Panc1 (cell line): ENCODE data around the gene FMN2. TPM values are rescaled to one million over a fixed set of nuclear protein-coding genes. Genes with fewer than 3 reads are reported as not detected.

Experiments used
- ATAC-seq: fragments of 200-7000 bp; cut with Tn5 transposase; 2 replicates; pipeline ENCODE4 v1.9.1; 2020; ENCODE audit warnings: mild to moderate bottlenecking, moderate library complexity
- BruUV-seq: library from RNA; stranded (reverse); fragments of 400-500 nt; replicated peaks from 2 replicates; lab custom pipeline; 2021; lab: Mats Ljungman, UMichigan
- CTCF ChIA-PET: fragments of 300-600 bp; sonication (Branson Sonifier 250); formaldehyde crosslinking; loops from one replicate; lab custom pipeline; 2022; ENCODE audit warnings: antibody characterized with exemption; lab: Charles Lee
- POLR2A ChIA-PET: fragments of 300-600 bp; sonication (Branson Sonifier 250); formaldehyde crosslinking; loops from one replicate; lab custom pipeline; 2022; ENCODE audit warnings: antibody characterized with exemption; lab: Charles Lee
- DNase-seq: peaks from one replicate; pipeline ENCODE4 v3.0.0-alpha.2; 2010; ENCODE audit warnings: low read depth, low spot score
- H3K27ac ChIP-seq: 2 replicates; pipeline ENCODE4 v1.5.1; 2011; ENCODE audit warnings: mild to moderate bottlenecking, low read length, inconsistent platforms
- H3K27me3 ChIP-seq: fragments of 200-500 bp; sonication (Bioruptor generic); 2 replicates; pipeline ENCODE4 v1.6.0; 2014; ENCODE audit warnings: low read length, inconsistent platforms; ENCODE audit not compliant: control insufficient read depth, insufficient read depth
- H3K36me3 ChIP-seq: fragments of 200-500 bp; sonication (Bioruptor generic); 2 replicates; pipeline ENCODE4 v1.5.1; 2014; ENCODE audit warnings: inconsistent platforms, mild to moderate bottlenecking, low read length, moderate library complexity; ENCODE audit not compliant: control insufficient read depth, insufficient read depth
- H3K4me1 ChIP-seq: 2 replicates; pipeline ENCODE4 v1.5.1; 2011; ENCODE audit warnings: inconsistent platforms, mild to moderate bottlenecking, low read length, moderate library complexity; ENCODE audit not compliant: control insufficient read depth, insufficient read depth
- H3K4me3 ChIP-seq, 2 experiments: 2 replicates each; pipeline ENCODE4 v1.5.1; 2011 to 2012; ENCODE audit warnings: low read depth in 2 of 2, low read length in 2 of 2, mild to moderate bottlenecking in 2 of 2, inconsistent platforms in 1 of 2, moderate library complexity in 1 of 2
- H3K9me3 ChIP-seq: fragments of 200-500 bp; sonication (Bioruptor generic); 2 replicates; pipeline ENCODE4 v1.5.1; 2014; ENCODE audit warnings: low read depth, mild to moderate bottlenecking, inconsistent platforms, low read length, moderate library complexity; ENCODE audit not compliant: control insufficient read depth, insufficient read depth
- CTCF ChIP-seq: fragments of 450-650 bp; IDR thresholded peaks from 2 replicates; pipeline ENCODE4 v1.5.1; 2017; ENCODE audit warnings: mild to moderate bottlenecking
- POLR2AphosphoS5 ChIP-seq: IDR thresholded peaks from 2 replicates; pipeline ENCODE4 v1.6.1; 2012; ENCODE audit warnings: mild to moderate bottlenecking, low read depth, low read length, moderate library complexity
- REST ChIP-seq, 2 experiments: IDR thresholded peaks; 2 replicates each; pipeline ENCODE4 v1.6.1; 2011 to 2012; ENCODE audit warnings: low read depth in 2 of 2, control low read depth in 1 of 2, low read length in 1 of 2, mild to moderate bottlenecking in 1 of 2, moderate library complexity in 1 of 2; ENCODE audit not compliant: insufficient read depth in 1 of 2
- SIN3A ChIP-seq: IDR thresholded peaks from 2 replicates; pipeline ENCODE4 v1.6.1; 2012; ENCODE audit warnings: low read depth, mild to moderate bottlenecking, low read length, moderate library complexity, borderline replicate concordance; ENCODE audit not compliant: insufficient read depth
- TCF7L2 ChIP-seq: IDR thresholded peaks from 2 replicates; pipeline ENCODE4 v1.6.1; 2011; ENCODE audit warnings: mild to moderate bottlenecking, low read depth, low read length, inconsistent platforms
- in situ Hi-C: cut with HindIII; loops from 2 replicates; pipeline ENCODE4 v1.10.0; 2016; ENCODE audit warnings: low sequenced_read_pairs, low pct_unique_long_range_greater_than_20kb
- intact Hi-C: fragments of 100-400 bp; cut with micrococcal nuclease; formaldehyde crosslinking; loops from one replicate; pipeline ENCODE4 v1.10.0; 2022; ENCODE audit not compliant: unreplicated experiment
- total RNA-seq: library from RNA; stranded (reverse); gene quantifications from one replicate; pipeline ENCODE4 v1.2.1, GENCODE V29; 2021; ENCODE audit not compliant: unreplicated experiment

FMN2 gene
- total RNA-seq, 1 experiment from 2014 or later: 1.9 TPM

- no peak for ATAC-seq
- Histone ChIP-seq H3K4me1 (no peaks in the 10 kb centered on the region), H3K27me3 (no peaks in the 10 kb centered on the region), H3K27ac (no peak overlapping the region), H3K9me3 (no peaks in the 10 kb centered on the region), H3K36me3 (no peaks in the 10 kb centered on the region), H3K4me3 (no peak overlapping the region)
- ChIA-PET POLR2A (no interaction called here), CTCF (no interaction called here)
- no peak for DNase-seq
- intact Hi-C loops (no loop called here), in situ Hi-C loops (no loop called here)
- TF ChIP-seq CTCF: no peak
- no peak for TF ChIP-seq SIN3A
- no TSS peak for BruUV-seq
Observed at GRCh38 chr1:240237305-240237721, 145.6 kb downstream of the FMN2 start.

GRCh38 chr1:240239309-240239708 lies 147.6 kb downstream of the FMN2 start:
- Histone ChIP-seq H3K4me3 (no peak overlapping the region), H3K27me3 (no peaks in the 10 kb centered on the region), H3K4me1 (no peaks in the 10 kb centered on the region), H3K9me3 (no peaks in the 10 kb centered on the region), H3K27ac (no peak overlapping the region), H3K36me3 (no peaks in the 10 kb centered on the region)
- ChIA-PET POLR2A (no interaction called here), CTCF (no interaction called here)
- TF ChIP-seq TCF7L2: no peak
- TF ChIP-seq REST (IDR thresholded peaks at IDR 0.05; ENCODE audit: insufficient read depth in 1 of 2, low read depth in 2 of 2, low read length in 1 of 2): no peak
- no peak for TF ChIP-seq CTCF
- no peak for TF ChIP-seq SIN3A
- TF ChIP-seq POLR2AphosphoS5: no peak
- no peak for DNase-seq
- in situ Hi-C loops: no loop called here
- BruUV-seq: no TSS peak
- no peak for ATAC-seq
- intact Hi-C loops: no loop called here
